A549 (cell line): Measurements from ENCODE around the gene BCOR. TPM values are rescaled to one million over a fixed set of nuclear protein-coding genes. Genes with fewer than 3 reads are reported as not detected.

Source experiments
- ATAC-seq, 2 experiments: fragments of 200-7000 bp in 1 of 2; fragments of >200 bp in 1 of 2; cut with Nextera tagmentation in 1 of 2; cut with Tn5 transposase in 1 of 2; 3 replicates each; pipeline versions ENCODE4 v1.8.0 to v1.9.1; 2018 to 2020; ENCODE audit warnings: mild to moderate bottlenecking in 1 of 2, moderate library complexity in 1 of 2
- CTCF ChIA-PET: fragments of 300-600 bp; sonication (Branson Sonifier 250); formaldehyde crosslinking; extraction: SDS; loops from one replicate; lab custom pipeline; 2021; ENCODE audit warnings: antibody characterized with exemption, inconsistent platforms; lab: Yijun Ruan, JAX
- POLR2A ChIA-PET: fragments of 350-600 bp; formaldehyde crosslinking; extraction: SDS; loops from one replicate; lab custom pipeline; 2021; ENCODE audit warnings: antibody characterized with exemption, inconsistent platforms; lab: Yijun Ruan, JAX
- DNase-seq, 2 experiments: peaks; one replicate each; pipeline versions ENCODE4 v3.0.0 to v3.0.0-alpha.2; 2011 to 2016; ENCODE audit warnings: low read depth in 1 of 2, low spot score in 1 of 2
- FAIRE-seq: peaks from 2 replicates; lab custom pipeline; 2011; peaks lifted over from hg19 to GRCh38; lab: Jason Lieb, UNC
- H3K27ac ChIP-seq, 2 experiments: fragments of >200 bp; sonication (Bioruptor Twin); formaldehyde crosslinking; 3 replicates each; pipeline ENCODE4 v1.5.1; 2016 to 2017
- H3K4me1 ChIP-seq: fragments of >200 bp; sonication (Bioruptor Twin); formaldehyde crosslinking; 3 replicates; pipeline ENCODE4 v1.6.1; 2016
- H3K4me2 ChIP-seq: fragments of >200 bp; sonication (Bioruptor Twin); formaldehyde crosslinking; 3 replicates; pipeline ENCODE4 v1.6.1; 2016
- H3K4me3 ChIP-seq: fragments of >200 bp; sonication (Bioruptor Twin); formaldehyde crosslinking; 3 replicates; pipeline ENCODE4 v1.5.1; 2016
- H3K9me3 ChIP-seq: fragments of >200 bp; sonication (Bioruptor Twin); formaldehyde crosslinking; 3 replicates; pipeline ENCODE4 v1.6.1; 2016
- ATOH8 ChIP-seq: fragments of 250-450 bp; sonication (Bioruptor Pico); IDR thresholded peaks from 2 replicates; pipeline ENCODE4 v1.5.0; 2020; ENCODE audit warnings: low read depth, mild to moderate bottlenecking, moderate library complexity
- CBX2 ChIP-seq: fragments of 200-600 bp; sonication (generic); IDR thresholded peaks from 2 replicates; pipeline ENCODE4 v1.6.1; 2016; ENCODE audit warnings: low read depth, mild to moderate bottlenecking, borderline replicate concordance
- CEBPB ChIP-seq, 2 experiments: fragments of >200 bp in 1 of 2; sonication (Bioruptor Twin) in 1 of 2; formaldehyde crosslinking in 1 of 2; IDR thresholded peaks; 2 replicates each; pipeline ENCODE4 v1.6.1; 2012 to 2016
- CHD2 ChIP-seq: fragments of 150-350 bp; IDR thresholded peaks from 2 replicates; pipeline ENCODE4 v1.6.1; 2014; ENCODE audit warnings: low read length; ENCODE audit not compliant: partially characterized antibody
- CHD4 ChIP-seq: fragments of 200-600 bp; sonication (generic); IDR thresholded peaks from 2 replicates; pipeline ENCODE4 v1.6.1; 2016; ENCODE audit warnings: antibody characterized with exemption, mild to moderate bottlenecking, borderline replicate concordance
- CTCF ChIP-seq: fragments of >200 bp; sonication (Bioruptor Twin); formaldehyde crosslinking; IDR thresholded peaks from 3 replicates; pipeline ENCODE4 v1.5.1; 2016
- ELK1 ChIP-seq: fragments of 150-350 bp; IDR thresholded peaks from 2 replicates; pipeline ENCODE4 v1.6.1; 2014; ENCODE audit warnings: low read depth, mild to moderate bottlenecking, low read length
- EP300 ChIP-seq, 2 experiments: fragments of >200 bp; sonication (Bioruptor Twin); formaldehyde crosslinking; IDR thresholded peaks; 2 replicates in 1 of 2; 3 replicates in 1 of 2; pipeline ENCODE4 v1.6.1; 2016 to 2017
- ESRRA ChIP-seq: fragments of 150-350 bp; IDR thresholded peaks from 2 replicates; pipeline ENCODE4 v1.6.1; 2014; ENCODE audit warnings: mild to moderate bottlenecking, low read length, borderline replicate concordance
- FOSL2 ChIP-seq, 2 experiments: fragments of 450-650 bp in 1 of 2; fragments of >200 bp in 1 of 2; sonication (Bioruptor Twin) in 1 of 2; formaldehyde crosslinking; IDR thresholded peaks; 2 replicates each; pipeline versions ENCODE4 v1.5.0 to v1.6.1; 2016 to 2020; ENCODE audit warnings: mild to moderate bottlenecking in 1 of 2, moderate library complexity in 1 of 2
- FOXS1 ChIP-seq: fragments of 250-450 bp; sonication (Bioruptor Pico); IDR thresholded peaks from 2 replicates; pipeline ENCODE4 v1.5.0; 2020; ENCODE audit warnings: mild to moderate bottlenecking, moderate library complexity
- HEYL ChIP-seq: fragments of 250-450 bp; sonication (Bioruptor Pico); IDR thresholded peaks from 2 replicates; pipeline ENCODE4 v1.8.0; 2021; ENCODE audit warnings: mild to moderate bottlenecking, moderate library complexity
- HMGXB4 ChIP-seq: fragments of 250-450 bp; sonication (Bioruptor Pico); IDR thresholded peaks from 2 replicates; pipeline ENCODE4 v1.5.0; 2021; ENCODE audit warnings: mild to moderate bottlenecking, moderate library complexity, borderline replicate concordance
- JUN ChIP-seq, 2 experiments: fragments of >200 bp; sonication (Bioruptor Twin); formaldehyde crosslinking; IDR thresholded peaks; 2 replicates in 1 of 2; 3 replicates in 1 of 2; pipeline ENCODE4 v1.6.1; 2016 to 2017
- JUNB ChIP-seq: fragments of >200 bp; sonication (Bioruptor Twin); formaldehyde crosslinking; IDR thresholded peaks from 2 replicates; pipeline ENCODE4 v1.6.1; 2016
- MAX ChIP-seq: IDR thresholded peaks from 2 replicates; pipeline ENCODE4 v1.6.1; 2012
- MYC ChIP-seq: IDR thresholded peaks from 2 replicates; pipeline ENCODE4 v1.6.1; 2012; ENCODE audit warnings: mild to moderate bottlenecking, inconsistent platforms, low read length, improper control_type of control experiment, borderline replicate concordance
- REST ChIP-seq: fragments of 200-600 bp; sonication (generic); IDR thresholded peaks from 2 replicates; pipeline ENCODE4 v1.6.1; 2016; ENCODE audit warnings: antibody characterized with exemption, mild to moderate bottlenecking, moderate library complexity
- ZNF302 ChIP-seq: fragments of 250-450 bp; sonication (Bioruptor Pico); IDR thresholded peaks from 2 replicates; pipeline ENCODE4 v1.9.0; 2021; ENCODE audit warnings: inconsistent platforms, mild to moderate bottlenecking, moderate library complexity
- ZSCAN20 ChIP-seq: fragments of 250-450 bp; sonication (Bioruptor Pico); IDR thresholded peaks from 2 replicates; pipeline ENCODE4 v1.8.0; 2022; ENCODE audit warnings: mild to moderate bottlenecking, moderate library complexity
- WGBS: methylation state at CpG from one replicate; pipeline ENCODE4 v1.1.6; 2017; ENCODE audit errors: missing lambda C conversion rate; 5-methylcytosine and 5-hydroxymethylcytosine counted together
- polyA plus RNA-seq, 4 experiments: library from polyadenylated mRNA; depleted of rRNA in 3 of 4; stranded (reverse); fragments of >200 nt; fragmentation: RNase III in 1 of 4; extraction: RNeasy Plus Mini Kit Qiagen cat#74134 plus additional on column Dnase treatment in 1 of 4; gene quantifications; 2 replicates in 3 of 4; 3 replicates in 1 of 4; pipeline ENCODE4 v1.2.3, GENCODE V29; 2011 to 2017

Gene BCOR
- polyA plus RNA-seq, 2 of the 4 experiments (the other 2 are of a cell fraction) = 12.2 to 12.6 TPM

GRCh38 chrX:40043895-40044294, 53.9 kb downstream of the BCOR start:
- FAIRE-seq (no peak), DNase-seq (no peak)
- POLR2A ChIA-PET = no interaction called here
- H3K9me3 ChIP-seq = peaks cover 11% of the 10 kb centered on the region; the same call in 2 of the 3 replicates
- TF ChIP-seq CHD2 (no peak), ZNF302 (no peak), FOSL2 (IDR thresholded peaks at IDR 0.05) (no peak), FOSL2 (CRISPR knock-in tag; IDR thresholded peaks at IDR 0.05) (no peak), EP300 (IDR thresholded peaks at IDR 0.05) (no peak), FOXS1 (CRISPR knock-in tag) (no peak), JUN (IDR thresholded peaks at IDR 0.05) (no peak), ESRRA (no peak), CBX2 (no peak), CTCF (no peak), HMGXB4 (no peak), CEBPB (IDR thresholded peaks at IDR 0.05) (no peak), JUNB (no peak), REST (no peak), MYC (no peak)
- TF ChIP-seq, all 56 proteins: peak for 0
- no peak overlapping the region for H3K27ac ChIP-seq
- CTCF ChIA-PET = no interaction called here
- H3K4me1 ChIP-seq = no peaks in the 10 kb centered on the region
- H3K4me3 ChIP-seq = no peak overlapping the region
- 77% methylated on average over 3 of the region's 3 CpGs for WGBS
- H3K4me2 ChIP-seq = no peak overlapping the region
- no peak for ATAC-seq

- H3K4me1 ChIP-seq = no peaks in the 10 kb centered on the region
- no peak overlapping the region for H3K27ac ChIP-seq
- FAIRE-seq = no peak
- H3K9me3 ChIP-seq = no peaks in the 10 kb centered on the region
- H3K4me2 ChIP-seq = no peak overlapping the region
- no peak for DNase-seq
- no peak for ATAC-seq
- no peak overlapping the region for H3K4me3 ChIP-seq
- WGBS = 37% methylated on average over 4 of the region's 6 CpGs
- ChIA-PET POLR2A (no interaction called here), CTCF (no interaction called here)
- TF ChIP-seq ATOH8 = no peak
- TF ChIP-seq MAX = no peak
- TF ChIP-seq ZSCAN20 = no peak
- TF ChIP-seq CTCF = no peak
- TF ChIP-seq ELK1 = no peak
- no peak for TF ChIP-seq REST
- no peak for TF ChIP-seq HEYL (CRISPR knock-in tag)
- TF ChIP-seq CHD4 = no peak
Observed at GRCh38 chrX:40041915-40042314, 55.8 kb downstream of the BCOR start.
